ENCODE results near the gene GCA.

DNA sequence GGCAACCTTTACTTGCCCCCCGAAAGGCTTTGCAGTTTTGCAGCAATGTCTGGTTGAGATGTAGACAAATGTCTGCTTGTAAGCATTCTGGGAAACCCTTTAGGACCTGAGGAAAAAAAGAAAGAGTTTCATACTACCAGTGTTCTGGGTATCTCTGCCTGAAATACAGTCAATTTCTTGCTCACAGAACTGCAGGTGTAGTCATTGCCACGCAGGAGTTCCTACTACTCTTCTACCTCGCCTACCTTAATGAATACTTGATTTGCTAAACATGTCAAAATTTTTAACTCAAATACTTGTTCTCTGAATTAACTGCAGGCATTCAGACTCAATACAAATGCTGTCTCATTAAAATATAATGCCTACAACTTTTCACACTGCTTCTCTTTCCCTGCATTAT, 56.4 kb downstream of the GCA start:
- no peak for TF ChIP-seq POLR2A (IDR thresholded peaks at IDR 0.05; ENCODE audit: low read depth)
- TF ChIP-seq, protein P1, sequence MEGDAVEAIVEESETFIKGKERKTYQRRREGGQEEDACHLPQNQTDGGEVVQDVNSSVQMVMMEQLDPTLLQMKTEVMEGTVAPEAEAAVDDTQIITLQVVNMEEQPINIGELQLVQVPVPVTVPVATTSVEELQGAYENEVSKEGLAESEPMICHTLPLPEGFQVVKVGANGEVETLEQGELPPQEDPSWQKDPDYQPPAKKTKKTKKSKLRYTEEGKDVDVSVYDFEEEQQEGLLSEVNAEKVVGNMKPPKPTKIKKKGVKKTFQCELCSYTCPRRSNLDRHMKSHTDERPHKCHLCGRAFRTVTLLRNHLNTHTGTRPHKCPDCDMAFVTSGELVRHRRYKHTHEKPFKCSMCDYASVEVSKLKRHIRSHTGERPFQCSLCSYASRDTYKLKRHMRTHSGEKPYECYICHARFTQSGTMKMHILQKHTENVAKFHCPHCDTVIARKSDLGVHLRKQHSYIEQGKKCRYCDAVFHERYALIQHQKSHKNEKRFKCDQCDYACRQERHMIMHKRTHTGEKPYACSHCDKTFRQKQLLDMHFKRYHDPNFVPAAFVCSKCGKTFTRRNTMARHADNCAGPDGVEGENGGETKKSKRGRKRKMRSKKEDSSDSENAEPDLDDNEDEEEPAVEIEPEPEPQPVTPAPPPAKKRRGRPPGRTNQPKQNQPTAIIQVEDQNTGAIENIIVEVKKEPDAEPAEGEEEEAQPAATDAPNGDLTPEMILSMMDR (IDR thresholded peaks at IDR 0.05) = no peak
- TF ChIP-seq POLR2AphosphoS5 (IDR thresholded peaks at IDR 0.05) = no peak
